NOMO-1 treated with DMSO at 0.1 percent for 48 hours (cell line): ENCODE measurements around the gene SAA1.
A peak's percentile ranks its signal among the peaks of the same experiment; 100 is the strongest.

Experiments
- DNase-seq: peaks from one replicate; lab custom pipeline; 2025; ENCODE audit not compliant: unreplicated experiment; lab: John Stamatoyannopoulos, UW

The SAA1 gene

DNA sequence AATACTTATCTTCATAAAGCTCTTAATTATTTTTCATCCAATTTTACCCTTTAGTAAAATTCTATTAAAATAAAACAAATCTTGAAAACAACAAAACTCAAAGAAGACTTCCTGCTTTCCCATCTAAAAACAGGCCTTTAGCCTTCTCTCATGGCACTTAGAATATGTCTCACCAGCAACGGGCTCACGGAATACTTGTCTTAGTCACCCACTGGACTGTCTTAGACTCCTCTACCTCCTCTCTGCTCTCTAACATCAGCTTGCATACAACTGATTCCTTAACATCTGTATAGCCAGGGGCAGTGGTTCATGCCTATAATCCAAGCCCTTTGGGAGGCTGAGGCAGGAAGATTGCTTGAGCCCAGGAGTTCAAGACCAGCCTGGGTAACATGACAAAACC is 42.2 kb downstream of the SAA1 start:
- no peak for DNase-seq

DNA sequence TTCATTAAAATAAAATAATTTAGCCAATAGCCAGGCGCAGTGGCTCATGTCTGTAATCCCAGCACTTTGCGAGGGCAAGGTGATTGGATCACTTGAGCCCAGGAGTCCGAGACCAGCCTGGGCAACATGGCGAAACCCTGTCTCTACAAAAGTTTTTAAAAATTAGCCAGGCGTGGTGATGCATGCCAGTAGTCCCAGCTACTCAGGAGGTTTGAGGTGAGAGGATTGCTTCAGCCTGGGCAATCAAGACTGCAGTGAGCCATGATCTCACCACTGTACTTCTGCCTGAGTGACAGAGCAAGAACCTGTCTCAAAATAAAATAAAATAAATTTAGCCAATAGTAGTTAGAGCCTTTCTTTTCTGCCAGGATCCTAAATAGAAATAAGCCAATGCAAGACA is 43.6 kb downstream of the SAA1 start:
- DNase-seq: no peak

DNA sequence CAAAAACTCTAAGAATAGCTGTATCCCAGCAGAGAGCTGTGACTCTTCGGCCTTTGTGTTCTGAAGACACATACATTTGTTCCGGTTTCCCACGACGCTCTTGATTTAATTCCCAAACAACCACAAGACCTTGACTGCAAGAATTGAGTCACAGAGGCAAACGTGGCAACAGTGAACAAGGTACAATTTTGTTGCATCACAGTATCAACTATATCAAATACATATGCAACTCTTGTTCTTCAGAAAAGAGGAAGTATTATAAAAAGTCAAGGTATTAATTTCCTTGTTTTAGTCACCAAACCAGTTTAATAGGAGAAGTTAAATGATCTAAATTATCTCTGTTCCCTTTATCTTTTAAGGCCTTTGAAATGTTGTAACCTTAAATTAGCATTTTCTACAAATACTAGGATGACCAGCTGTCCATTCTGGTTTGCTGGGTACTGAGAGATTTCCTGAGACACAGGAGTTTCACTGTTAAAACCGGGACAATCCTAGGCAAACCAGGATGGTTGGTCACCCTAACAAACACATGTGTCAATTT is 44.8 kb downstream of the SAA1 start:
- DNase-seq: peak; percentile 97

DNA sequence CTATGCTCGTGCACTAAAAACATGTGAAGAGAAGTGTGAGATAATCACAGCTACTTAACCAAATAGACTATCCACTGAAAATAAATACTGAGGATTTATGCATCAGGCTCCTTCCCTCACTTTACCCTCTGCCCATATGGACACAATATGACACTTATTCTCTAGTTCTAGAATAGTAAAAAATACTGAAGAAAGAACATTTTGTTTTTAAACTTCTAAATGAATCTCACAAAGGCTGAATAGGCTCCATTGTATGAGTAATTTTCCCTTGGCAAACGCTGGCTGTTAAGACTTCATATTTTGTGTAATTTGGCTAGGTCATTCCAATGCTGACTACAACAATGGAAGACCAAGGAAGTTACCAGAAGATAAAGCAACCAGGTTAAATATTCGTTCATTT is 45.9 kb downstream of the SAA1 start:
- DNase-seq: no peak

DNA sequence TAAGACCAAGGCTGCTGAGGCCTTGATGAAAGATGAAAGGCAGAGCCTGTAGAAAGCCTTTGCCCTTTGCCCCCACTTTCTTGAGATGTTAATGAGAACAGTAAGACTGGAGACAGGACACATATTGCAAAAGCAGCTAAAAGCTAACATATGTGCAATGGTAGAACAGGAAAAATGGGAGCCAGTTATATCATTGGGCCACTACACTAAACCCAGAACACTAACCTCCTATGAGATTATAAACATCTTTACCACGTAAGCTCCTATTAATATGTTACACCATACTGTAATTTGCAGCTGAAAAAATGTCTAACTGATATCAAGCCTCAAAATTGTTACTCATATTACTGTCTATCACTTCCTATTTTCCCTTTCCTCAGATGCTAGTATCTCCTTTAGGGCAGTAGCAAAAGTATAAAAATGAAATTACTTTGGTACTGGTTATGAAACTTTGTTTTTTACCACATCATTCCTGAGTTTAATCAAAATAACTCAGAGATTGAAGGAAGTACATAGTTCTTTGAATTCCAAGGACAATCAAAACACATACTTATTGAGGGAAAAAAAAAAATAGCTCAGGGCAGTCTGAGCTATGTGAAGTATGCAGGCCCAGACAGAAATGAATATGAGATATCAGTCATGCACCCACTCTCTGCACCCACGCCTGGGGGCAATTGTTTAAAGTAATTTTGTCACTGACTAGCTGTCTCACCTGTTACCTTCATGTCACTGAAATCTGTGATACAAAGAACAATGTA is 46.8 kb downstream of the SAA1 start:
- DNase-seq: peak; percentile 17

DNA sequence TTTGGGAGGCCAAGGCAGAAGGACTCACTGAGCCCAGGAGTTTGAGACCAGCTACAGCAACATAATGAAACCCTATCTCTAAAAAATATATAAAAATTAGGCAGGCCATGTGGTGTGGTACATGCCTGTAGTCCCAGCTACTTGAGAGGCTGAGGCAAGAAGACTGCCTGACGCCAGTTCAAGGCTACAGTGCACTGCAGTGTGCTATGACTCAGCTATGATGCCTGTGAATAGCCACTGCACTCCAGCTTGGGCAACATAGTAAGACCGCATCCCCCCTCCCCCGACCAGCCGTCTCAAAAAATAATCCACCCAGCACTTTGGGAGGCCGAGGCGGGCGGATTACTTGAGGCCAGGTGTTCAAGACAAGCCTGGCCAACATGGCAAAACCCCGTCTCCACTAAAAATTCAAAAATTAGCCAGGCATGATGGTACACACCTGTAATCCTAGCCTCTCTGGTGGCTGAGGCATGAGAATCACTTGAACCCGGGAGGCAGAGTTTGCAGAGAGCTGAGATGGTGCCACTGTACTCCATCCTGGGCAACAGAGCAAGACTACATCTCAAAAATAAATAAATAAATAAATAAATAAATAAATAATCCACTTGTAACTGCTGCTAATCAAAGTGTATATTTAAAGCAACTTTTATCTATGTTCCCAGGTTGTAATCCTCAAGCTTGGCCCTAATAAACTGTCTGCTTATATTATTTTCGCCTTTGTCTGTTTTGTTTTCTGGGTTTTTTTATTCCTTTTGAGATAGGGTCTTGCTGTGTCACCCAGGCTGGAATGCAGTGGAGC is 48.1 kb downstream of the SAA1 start:
- no peak for DNase-seq

DNA sequence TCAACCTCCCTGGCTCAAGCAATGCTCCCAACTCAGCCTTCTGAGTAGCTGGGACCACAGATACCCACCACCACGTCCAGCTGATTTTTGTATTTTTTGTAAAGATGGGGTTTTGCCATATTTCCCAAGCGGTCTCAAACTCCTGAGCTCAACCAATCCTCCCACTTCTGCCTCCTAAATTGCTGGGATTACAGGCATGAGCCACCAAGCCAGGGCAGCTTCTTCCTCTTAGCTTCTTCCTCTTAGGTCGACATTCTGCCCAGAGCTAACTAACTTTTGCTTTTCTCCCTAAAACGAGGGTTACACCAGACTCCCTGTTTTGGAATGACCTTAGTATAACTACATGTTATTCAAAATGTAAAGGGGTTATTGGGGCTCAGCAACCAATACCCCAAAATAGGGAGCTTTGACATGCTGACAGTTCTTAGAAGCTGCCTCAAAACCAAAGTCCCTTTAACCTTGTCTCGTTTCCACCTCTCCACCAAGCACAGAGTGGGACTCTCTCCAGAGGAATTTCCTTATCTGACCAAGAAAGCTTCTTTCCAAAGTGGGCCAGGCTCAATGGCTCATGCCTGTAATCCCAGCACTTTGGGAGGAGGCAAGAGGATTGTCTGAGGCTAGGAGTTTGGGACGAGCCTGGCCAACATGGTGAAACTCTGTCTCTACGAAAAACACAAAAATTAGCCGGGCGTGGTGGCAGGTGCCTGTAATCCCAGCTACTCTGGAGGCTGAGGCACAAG is 48.9 kb downstream of the SAA1 start:
- DNase-seq: no peak

DNA sequence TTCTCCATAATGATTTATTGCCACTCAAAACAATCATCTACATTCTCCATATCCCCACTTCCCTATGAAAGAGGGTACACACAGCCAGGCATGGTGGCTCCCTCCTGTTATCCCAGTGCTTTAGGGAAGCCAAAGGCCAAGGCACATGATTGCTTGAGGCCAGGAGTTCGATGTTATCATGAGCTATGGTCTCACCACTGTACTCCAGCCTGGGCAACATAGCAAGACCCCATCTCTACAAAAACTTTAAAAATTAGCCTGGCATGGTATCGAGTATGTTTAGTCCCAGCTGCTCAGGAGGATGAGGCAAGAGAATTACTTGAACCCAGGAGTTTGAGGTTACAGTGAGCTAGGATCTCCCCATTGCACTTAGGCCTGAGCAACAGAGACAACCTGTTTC is 49.8 kb downstream of the SAA1 start:
- no peak for DNase-seq

DNA sequence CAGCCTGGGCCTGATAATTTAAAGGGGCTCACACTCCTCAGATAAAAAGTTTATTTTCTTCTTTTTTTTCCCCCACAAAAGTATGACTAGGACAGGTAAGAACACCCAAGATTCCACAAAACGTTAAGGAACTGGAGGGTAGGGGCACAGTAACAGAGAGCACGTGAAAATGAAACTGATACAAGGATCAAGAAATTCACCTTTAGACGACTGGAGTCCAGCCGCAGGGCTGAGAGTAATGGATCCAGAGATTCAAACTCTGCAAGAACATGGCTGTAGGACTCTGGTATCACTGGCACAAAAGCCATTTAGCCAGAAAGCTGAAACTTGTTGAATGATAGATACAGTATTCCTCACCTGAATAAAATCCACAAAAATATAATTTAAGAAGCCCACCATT is 51.5 kb downstream of the SAA1 start:
- DNase-seq: no peak
